SU-DHL-6 (cell line): ENCODE data around the gene MRPL55.

Source experiments
- H2AFZ ChIP-seq: fragments of 200-600 bp; sonication (generic); 2 replicates; pipeline ENCODE4 v1.6.1; 2014; ENCODE audit warnings: low read depth, mild to moderate bottlenecking, moderate library complexity, mixed read lengths, antibody characterized with exemption, low read length; ENCODE audit not compliant: severe bottlenecking
- H3F3A ChIP-seq: fragments of 200-600 bp; shearing (Covaris generic); 2 replicates; pipeline ENCODE4 v1.6.0; 2016; ENCODE audit warnings: antibody characterized with exemption, mild to moderate bottlenecking; ENCODE audit not compliant: insufficient read depth
- H3K27ac ChIP-seq: fragments of 200-600 bp; sonication (generic); 2 replicates; pipeline ENCODE4 v1.5.1; 2016; ENCODE audit warnings: low read depth, mild to moderate bottlenecking, low read length, moderate library complexity, mixed read lengths
- H3K27me3 ChIP-seq: fragments of 200-600 bp; sonication (generic), shearing (Covaris generic); 2 replicates; pipeline ENCODE4 v1.6.0; 2014; ENCODE audit warnings: mild to moderate bottlenecking, low read length
- H3K36me3 ChIP-seq: fragments of 200-600 bp; sonication (generic); 2 replicates; pipeline ENCODE4 v1.6.1; 2014; ENCODE audit warnings: mild to moderate bottlenecking, low read length, mixed read lengths
- H3K4me2 ChIP-seq: fragments of 300-600, 200-600 bp; shearing (Covaris generic), sonication (generic); 2 replicates; pipeline ENCODE4 v1.6.0; 2014; ENCODE audit warnings: low read length, low read depth, mild to moderate bottlenecking; ENCODE audit not compliant: poor library complexity, severe bottlenecking
- H3K4me3 ChIP-seq: fragments of 200-600 bp; sonication (generic); 2 replicates; pipeline ENCODE4 v1.5.1; 2014; ENCODE audit warnings: antibody characterized with exemption, low read length, mild to moderate bottlenecking, mixed read lengths; ENCODE audit not compliant: insufficient read depth, poor library complexity, severe bottlenecking
- H3K79me2 ChIP-seq: fragments of 200-600 bp; sonication (generic); 2 replicates; pipeline ENCODE4 v1.6.1; 2014; ENCODE audit warnings: mild to moderate bottlenecking, low read length, moderate library complexity; ENCODE audit not compliant: insufficient read depth
- H3K9ac ChIP-seq: fragments of 200-600 bp; sonication (generic); 2 replicates; pipeline ENCODE4 v1.7.0; 2014; ENCODE audit warnings: mild to moderate bottlenecking, low read length
- H3K9me2 ChIP-seq: fragments of 200-600 bp; sonication (generic); replicated peaks from 2 replicates; pipeline ENCODE4 v1.6.1; 2014; ENCODE audit warnings: low read length; ENCODE audit not compliant: insufficient read depth
- H3K9me3 ChIP-seq: fragments of 200-600 bp; sonication (generic); 2 replicates; pipeline ENCODE4 v1.6.1; 2014; ENCODE audit warnings: low read length, mixed read lengths; ENCODE audit not compliant: insufficient read depth
- H4K20me1 ChIP-seq: fragments of 200-600 bp; sonication (generic); 2 replicates; pipeline ENCODE4 v1.6.1; 2014; ENCODE audit warnings: low read depth, mild to moderate bottlenecking, antibody characterized with exemption, low read length, moderate library complexity, mixed read lengths
- CTCF ChIP-seq: fragments of 200-600 bp; sonication (generic); IDR thresholded peaks from one replicate; pipeline ENCODE4 v1.5.1; 2017; ENCODE audit warnings: antibody characterized with exemption, mild to moderate bottlenecking, low read length, moderate library complexity; ENCODE audit not compliant: insufficient read depth, poor library complexity, severe bottlenecking
- EZH2phosphoT487 ChIP-seq: fragments of 200-600 bp; sonication (generic), shearing (Covaris generic); conservative IDR thresholded peaks from 2 replicates; pipeline ENCODE4 v1.6.1; 2018; ENCODE audit warnings: mild to moderate bottlenecking, antibody characterized with exemption, low read length, moderate library complexity, mixed read lengths

MRPL55 gene

GRCh38 chr1:228063251-228064191, 45.6 kb downstream of the MRPL55 start:
- no peaks in the 10 kb centered on the region for H3K27me3 ChIP-seq
- no peak overlapping the region for H3K9ac ChIP-seq

GRCh38 chr1:228062812-228063211, 46.3 kb downstream of the MRPL55 start:
- Histone ChIP-seq H3K27ac (no peak overlapping the region), H4K20me1 (no peaks in the 10 kb centered on the region), H3K9me3 (no peaks in the 10 kb centered on the region), H3K4me3 (no peak overlapping the region), H3K27me3 (no peaks in the 10 kb centered on the region), H2AFZ (no peak overlapping the region), H3K79me2 (no peaks in the 10 kb centered on the region), H3F3A (no peaks in the 10 kb centered on the region), H3K4me2 (no peak overlapping the region), H3K9me2 (no peaks in the 10 kb centered on the region), H3K9ac (no peak overlapping the region), H3K36me3 (no peaks in the 10 kb centered on the region)
- no peak for TF ChIP-seq EZH2phosphoT487
- no peak for TF ChIP-seq CTCF

More at GRCh38 chr1:228063251-228064191, 45.6 kb downstream of the MRPL55 start:
- Histone ChIP-seq H3K36me3 (no peaks in the 10 kb centered on the region), H3K79me2 (no peaks in the 10 kb centered on the region), H3K27ac (no peak overlapping the region), H3K4me3 (no peak overlapping the region), H4K20me1 (no peaks in the 10 kb centered on the region), H3K4me2 (no peak overlapping the region), H3F3A (no peaks in the 10 kb centered on the region), H2AFZ (no peak overlapping the region), H3K9me3 (no peaks in the 10 kb centered on the region), H3K9me2 (no peaks in the 10 kb centered on the region)
- no peak for TF ChIP-seq EZH2phosphoT487
- no peak for TF ChIP-seq CTCF

- Histone ChIP-seq H3K9ac (no peak overlapping the region), H2AFZ (no peak overlapping the region), H3K27ac (no peak overlapping the region), H3K79me2 (no peaks in the 10 kb centered on the region), H4K20me1 (no peaks in the 10 kb centered on the region), H3K4me2 (no peak overlapping the region), H3K9me2 (no peaks in the 10 kb centered on the region), H3K36me3 (no peaks in the 10 kb centered on the region), H3K9me3 (no peaks in the 10 kb centered on the region), H3K27me3 (no peaks in the 10 kb centered on the region), H3K4me3 (no peak overlapping the region), H3F3A (no peaks in the 10 kb centered on the region)
- TF ChIP-seq EZH2phosphoT487 (no peak), CTCF (no peak)
Observed at GRCh38 chr1:228062085-228062791, 46.9 kb downstream of the MRPL55 start.
